ENCODE data around the gene STK11. TPM values are rescaled to one million over a fixed set of nuclear protein-coding genes. Genes with fewer than 3 reads are reported as not detected.
A peak's percentile ranks its signal among the peaks of the same experiment; 100 is the strongest.

The STK11 gene
- total RNA-seq, 4 donors from 2014 or later, result 62.5 to 76.9 (median 66.4) TPM

DNA sequence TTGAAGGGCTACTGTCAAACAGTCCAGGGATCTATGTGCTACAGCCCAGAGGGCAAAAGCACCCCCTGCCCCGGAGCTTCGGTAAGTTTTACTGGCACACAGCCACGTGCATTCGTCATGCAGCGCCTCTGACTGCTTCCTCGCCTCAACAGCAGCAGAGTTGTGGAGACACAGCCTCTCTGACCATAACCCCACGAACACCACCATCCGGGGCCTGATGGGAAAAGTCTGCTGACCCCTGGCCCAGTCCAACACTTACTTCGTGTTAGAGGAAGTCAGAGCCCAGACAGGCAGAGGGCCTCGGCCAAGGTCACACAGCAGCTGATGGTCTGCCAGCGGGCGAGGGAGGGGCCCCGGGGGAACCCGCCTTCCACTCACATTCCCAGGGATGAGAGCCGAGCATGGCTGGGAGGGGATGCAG lies 27.1 kb downstream of the STK11 start:
- no peak for DNase-seq (ENCODE audit: low spot score in 2 of 2)
- Histone ChIP-seq H3K4me1 (peaks cover 40% of the 10 kb centered on the region), H3K36me3 (peaks cover 11% of the 10 kb centered on the region), H3K4me3 (no peak overlapping the region), H3K27ac (peak overlapping the region; percentile 24), H3K9me3 (no peaks in the 10 kb centered on the region), H3K27me3 (peaks cover 7% of the 10 kb centered on the region)
- TF ChIP-seq EP300 (IDR thresholded peaks at IDR 0.05) (no peak), POLR2A (IDR thresholded peaks at IDR 0.05) (no peak)
- no CpG with 5 or more reads among the region's 15 CpGs for WGBS

DNA sequence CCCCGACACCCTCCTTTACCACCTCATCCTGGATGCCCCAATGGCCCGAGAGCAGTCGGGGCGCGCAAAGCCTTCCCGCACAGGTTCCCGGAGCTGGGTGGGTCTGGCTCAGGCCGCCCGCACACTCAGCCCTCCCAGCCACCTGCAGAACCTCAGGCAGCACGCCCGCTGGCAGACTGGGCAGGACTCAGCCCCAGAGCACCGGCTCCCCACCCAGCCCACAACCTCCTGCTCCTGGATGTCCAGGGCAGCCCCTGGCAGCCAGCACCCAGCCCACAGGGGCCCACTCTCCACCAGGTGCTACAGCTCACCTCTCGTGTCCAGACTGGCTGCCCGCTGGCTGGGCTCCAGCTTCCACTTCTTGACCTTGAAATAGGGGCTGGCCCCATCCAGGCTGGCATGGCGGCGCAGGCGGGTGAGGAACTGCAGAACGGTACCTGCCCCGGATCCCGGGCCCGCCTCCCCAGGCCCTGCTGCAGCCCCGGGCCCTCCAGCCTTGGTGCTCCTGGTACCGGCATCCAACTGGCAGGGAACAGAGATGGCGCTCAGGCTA lies 27.6 kb downstream of the STK11 start:
- Histone ChIP-seq H3K36me3 (peaks cover 6% of the 10 kb centered on the region), H3K4me3 (no peak overlapping the region), H3K4me1 (peaks cover 43% of the 10 kb centered on the region), H3K27me3 (peaks cover 7% of the 10 kb centered on the region), H3K9me3 (no peaks in the 10 kb centered on the region), H3K27ac (peak overlapping the region; percentile 24)
- DNase-seq (ENCODE audit: low spot score in 2 of 2), result no peak
- no CpG with 5 or more reads among the region's 24 CpGs for WGBS
- TF ChIP-seq EP300 (IDR thresholded peaks at IDR 0.05), result no peak
- TF ChIP-seq POLR2AphosphoS5 (IDR thresholded peaks at IDR 0.05), result no peak
- TF ChIP-seq, protein P1, sequence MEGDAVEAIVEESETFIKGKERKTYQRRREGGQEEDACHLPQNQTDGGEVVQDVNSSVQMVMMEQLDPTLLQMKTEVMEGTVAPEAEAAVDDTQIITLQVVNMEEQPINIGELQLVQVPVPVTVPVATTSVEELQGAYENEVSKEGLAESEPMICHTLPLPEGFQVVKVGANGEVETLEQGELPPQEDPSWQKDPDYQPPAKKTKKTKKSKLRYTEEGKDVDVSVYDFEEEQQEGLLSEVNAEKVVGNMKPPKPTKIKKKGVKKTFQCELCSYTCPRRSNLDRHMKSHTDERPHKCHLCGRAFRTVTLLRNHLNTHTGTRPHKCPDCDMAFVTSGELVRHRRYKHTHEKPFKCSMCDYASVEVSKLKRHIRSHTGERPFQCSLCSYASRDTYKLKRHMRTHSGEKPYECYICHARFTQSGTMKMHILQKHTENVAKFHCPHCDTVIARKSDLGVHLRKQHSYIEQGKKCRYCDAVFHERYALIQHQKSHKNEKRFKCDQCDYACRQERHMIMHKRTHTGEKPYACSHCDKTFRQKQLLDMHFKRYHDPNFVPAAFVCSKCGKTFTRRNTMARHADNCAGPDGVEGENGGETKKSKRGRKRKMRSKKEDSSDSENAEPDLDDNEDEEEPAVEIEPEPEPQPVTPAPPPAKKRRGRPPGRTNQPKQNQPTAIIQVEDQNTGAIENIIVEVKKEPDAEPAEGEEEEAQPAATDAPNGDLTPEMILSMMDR (IDR thresholded peaks at IDR 0.05), result no peak
- TF ChIP-seq POLR2A (IDR thresholded peaks at IDR 0.05), result no peak

DNA sequence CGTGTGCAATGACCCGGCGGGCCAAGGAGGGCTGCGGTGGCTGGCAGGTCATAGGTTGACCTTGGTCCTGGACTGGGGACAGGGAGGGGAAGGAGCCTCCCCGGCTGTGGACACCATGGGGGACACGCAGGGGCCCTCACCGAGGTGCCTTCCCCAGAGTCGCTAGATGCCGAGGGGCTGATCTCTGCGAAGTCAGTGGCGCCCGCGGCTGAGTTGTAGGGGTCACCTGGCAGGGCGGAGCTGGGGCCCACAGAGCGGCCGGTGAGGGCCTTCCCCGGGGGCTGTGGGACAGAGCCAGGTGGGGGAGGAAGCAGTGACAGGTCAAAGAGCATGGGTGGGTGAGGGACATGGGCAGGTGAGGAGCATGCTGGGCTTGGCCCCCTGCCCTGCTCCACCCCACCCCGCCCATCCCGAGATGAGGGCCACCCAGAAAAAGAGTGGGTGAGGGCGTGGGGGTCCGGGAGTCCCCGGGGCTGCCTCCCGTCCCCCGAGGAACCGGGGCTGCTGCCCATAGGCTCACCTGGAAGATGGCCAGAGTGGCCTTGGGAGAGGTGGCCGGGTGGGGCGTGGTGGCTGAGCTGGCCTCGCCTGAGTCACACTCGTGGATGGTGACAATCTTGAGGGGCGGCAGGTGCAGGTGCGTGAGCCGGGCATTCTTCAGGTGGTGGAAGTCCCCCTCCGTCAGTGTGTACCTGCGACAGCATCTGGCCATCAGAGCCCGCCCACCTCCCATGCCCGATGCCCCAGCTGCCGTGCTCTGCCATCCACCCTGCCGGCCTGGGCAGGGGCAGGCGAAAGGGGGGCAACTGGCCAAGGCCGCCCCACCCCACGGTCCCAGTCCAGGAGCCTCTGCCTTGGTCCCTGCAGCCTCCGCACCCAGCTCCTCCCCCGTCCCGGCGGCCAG lies 28.7 kb downstream of the STK11 start:
- Histone ChIP-seq H3K9me3 (no peaks in the 10 kb centered on the region), H3K4me3 (no peak overlapping the region), H3K27me3 (peaks cover 7% of the 10 kb centered on the region), H3K4me1 (peaks cover 49% of the 10 kb centered on the region), H3K27ac (no peak overlapping the region), H3K36me3 (no peaks in the 10 kb centered on the region)
- DNase-seq (ENCODE audit: low spot score in 2 of 2), result no peak
- TF ChIP-seq POLR2AphosphoS5 (IDR thresholded peaks at IDR 0.05), result no peak
- TF ChIP-seq EP300 (IDR thresholded peaks at IDR 0.05), result no peak
- no peak for TF ChIP-seq POLR2A (IDR thresholded peaks at IDR 0.05)
- TF ChIP-seq, protein P1 (IDR thresholded peaks at IDR 0.05), result no peak
- WGBS, result 92% methylated on average over 15 of the region's 45 CpGs

DNA sequence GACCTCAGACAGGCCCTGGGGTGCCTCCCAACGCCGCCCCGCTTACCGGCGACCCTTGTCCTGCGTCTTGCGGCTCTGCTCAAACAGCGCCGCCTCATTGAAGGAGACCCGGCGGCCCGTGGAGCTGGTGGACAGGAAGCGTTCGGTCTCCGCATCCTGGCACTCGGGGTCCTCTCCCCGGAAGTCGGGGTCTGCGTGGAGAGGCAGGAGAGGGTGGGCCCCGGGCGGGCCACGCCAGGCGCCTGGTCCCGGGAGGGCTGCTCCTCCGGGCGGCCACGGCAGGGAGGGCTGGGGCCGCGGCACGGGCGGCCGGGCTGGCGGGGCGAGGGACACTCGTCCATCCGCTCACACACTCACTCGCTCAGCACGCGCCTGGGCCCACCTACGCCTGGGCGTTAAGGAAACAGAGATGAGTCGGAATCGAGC lies 29.4 kb downstream of the STK11 start:
- Histone ChIP-seq H3K4me3 (no peak overlapping the region), H3K36me3 (no peaks in the 10 kb centered on the region), H3K27me3 (peaks cover 7% of the 10 kb centered on the region), H3K9me3 (no peaks in the 10 kb centered on the region), H3K27ac (no peak overlapping the region), H3K4me1 (peaks cover 54% of the 10 kb centered on the region)
- 95% methylated on average over 25 of the region's 43 CpGs for WGBS
- DNase-seq (ENCODE audit: low spot score in 2 of 2), result no peak
- TF ChIP-seq, protein P1 (IDR thresholded peaks at IDR 0.05), result no peak
- TF ChIP-seq POLR2A (IDR thresholded peaks at IDR 0.05), result no peak
- no peak for TF ChIP-seq EP300 (IDR thresholded peaks at IDR 0.05)
- TF ChIP-seq POLR2AphosphoS5 (IDR thresholded peaks at IDR 0.05), result no peak

DNA sequence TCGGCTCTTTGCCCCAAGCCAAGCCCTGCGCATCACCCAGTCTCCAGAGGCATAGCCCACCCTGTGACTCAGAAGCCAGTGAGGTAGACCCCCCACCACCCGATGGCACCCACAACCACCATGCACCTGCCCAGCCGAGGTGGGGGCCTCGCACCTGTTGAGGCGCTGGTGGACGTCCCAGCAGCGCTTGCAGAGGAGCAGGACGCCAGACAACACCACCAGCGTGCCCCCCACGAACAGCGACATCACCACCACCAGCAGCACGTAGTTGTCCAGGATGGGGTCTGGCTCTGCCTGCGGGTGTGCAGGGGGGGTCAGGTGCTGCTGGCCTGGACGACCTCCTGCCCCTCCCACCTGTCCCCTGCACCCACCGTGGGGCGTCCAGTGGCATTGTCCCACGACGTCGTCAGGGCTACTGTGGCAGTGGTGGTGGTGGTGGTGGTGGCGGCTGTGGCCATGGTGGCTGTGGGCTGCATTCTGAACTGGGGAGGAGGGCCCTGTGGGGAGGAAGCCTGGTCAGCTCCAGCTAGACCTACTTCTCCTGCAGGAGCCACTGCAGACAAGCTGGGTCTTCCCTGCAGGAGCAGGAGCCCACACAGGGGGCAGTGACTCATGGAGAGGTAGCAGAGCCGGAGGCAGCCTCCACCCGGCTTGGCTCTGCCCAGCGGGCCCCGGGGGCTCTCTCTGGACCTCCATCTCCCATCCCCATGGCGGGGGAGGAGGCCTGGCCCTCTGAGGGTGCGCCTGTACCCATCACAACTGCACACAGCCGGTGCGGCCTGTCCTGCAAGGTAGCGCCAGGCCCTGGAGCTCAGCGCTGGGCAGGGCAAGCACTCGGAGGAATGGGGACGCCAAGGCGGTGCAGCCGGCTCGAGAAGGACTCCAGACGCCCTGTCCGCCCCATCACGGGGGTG lies 30.3 kb downstream of the STK11 start:
- no peak for DNase-seq (ENCODE audit: low spot score in 2 of 2)
- Histone ChIP-seq H3K36me3 (no peaks in the 10 kb centered on the region), H3K9me3 (no peaks in the 10 kb centered on the region), H3K4me3 (peak overlapping the region; percentile 71), H3K27me3 (peaks cover 7% of the 10 kb centered on the region), H3K4me1 (peaks cover 63% of the 10 kb centered on the region), H3K27ac (peak overlapping the region; percentile 19)
- TF ChIP-seq POLR2A (IDR thresholded peaks at IDR 0.05) (no peak), EP300 (IDR thresholded peaks at IDR 0.05) (no peak), POLR2AphosphoS5 (IDR thresholded peaks at IDR 0.05) (no peak)
- TF ChIP-seq, protein P1 (IDR thresholded peaks at IDR 0.05), result no peak
- WGBS, result 80% methylated on average over 5 of the region's 39 CpGs

Measured in suprapubic skin (tissue), 4 donors.